ENCODE data around the gene CFHR1. TPM values are rescaled to one million over a fixed set of nuclear protein-coding genes. Genes with fewer than 3 reads are reported as not detected.

CFHR1 gene
- total RNA-seq, 1 experiment from 2014 or later = 0.34 TPM

DNA sequence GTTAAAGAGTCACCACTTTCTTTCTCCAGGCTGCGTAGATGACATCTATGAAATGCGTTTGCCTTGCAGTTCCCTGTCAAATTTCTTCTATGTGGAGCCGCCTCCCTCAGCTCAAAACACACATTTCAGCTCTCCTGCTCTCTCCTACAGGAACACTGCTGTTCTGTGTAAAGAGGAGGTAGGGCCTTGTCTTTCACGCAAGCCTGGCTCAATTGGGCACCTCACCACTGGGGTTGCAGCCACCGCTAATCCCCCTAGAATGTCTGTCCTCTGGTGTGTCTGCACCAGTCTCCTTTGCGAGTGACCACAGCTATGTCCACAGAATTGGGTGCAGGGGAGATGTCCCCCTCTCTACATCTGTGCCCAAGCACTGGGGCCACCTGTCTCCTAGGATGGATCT, 36.5 kb downstream of the CFHR1 start:
- intact Hi-C loops (cut with micrococcal nuclease) = no loop called here
- ChIA-PET RAD21 (ENCODE audit: low non-redundant PET in 1 of 2, low total read pairs in 2 of 2, uncharacterized antibody in 2 of 2, unreplicated experiment in 2 of 2) (no interaction called here), POLR2A (no interaction called here), CTCF (no interaction called here)
- BruUV-seq (replicated peaks) = no TSS peak
- H3K36me3 ChIP-seq (ENCODE audit: control insufficient read depth in 1 of 2, insufficient read depth in 2 of 2, low read length in 2 of 2) = no peaks in the 10 kb centered on the region
- no peaks in the 10 kb centered on the region for H3K9me3 ChIP-seq (ENCODE audit: control insufficient read depth in 1 of 2, insufficient read depth in 1 of 2, low read depth in 1 of 2, low read length in 2 of 2)
- H3K4me1 ChIP-seq (ENCODE audit: control insufficient read depth in 1 of 2, insufficient read depth in 2 of 2, low read length in 2 of 2) = no peaks in the 10 kb centered on the region
- H4K20me1 ChIP-seq (ENCODE audit: insufficient read depth) = no peaks in the 10 kb centered on the region
- ATAC-seq (no peak), DNase-seq (ENCODE audit: low read depth, low spot score) (no peak)
- H3K9me2 ChIP-seq (ENCODE audit: insufficient read depth) = no peaks in the 10 kb centered on the region; the same call in 1 of the 2 replicates
- no peaks in the 10 kb centered on the region for H3K79me2 ChIP-seq (ENCODE audit: insufficient read depth, low read length)
- H3K9ac ChIP-seq (ENCODE audit: low read length) = no peak overlapping the region
- H3K4me3 ChIP-seq (replicated peaks in 1 of 2; ENCODE audit: low read depth in 1 of 2, low read length in 2 of 2) = no peak overlapping the region
- no peak overlapping the region for H3K27ac ChIP-seq (ENCODE audit: low read depth, low read length)
- H2AFZ ChIP-seq (ENCODE audit: low read depth, low read length, poor library complexity, severe bottlenecking) = no peak overlapping the region
- H3K27me3 ChIP-seq (ENCODE audit: insufficient read depth, low read length) = no peaks in the 10 kb centered on the region
- H3K4me2 ChIP-seq (ENCODE audit: low read length) = no peak overlapping the region
- TF ChIP-seq, protein P1, sequence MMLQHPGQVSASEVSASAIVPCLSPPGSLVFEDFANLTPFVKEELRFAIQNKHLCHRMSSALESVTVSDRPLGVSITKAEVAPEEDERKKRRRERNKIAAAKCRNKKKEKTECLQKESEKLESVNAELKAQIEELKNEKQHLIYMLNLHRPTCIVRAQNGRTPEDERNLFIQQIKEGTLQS (IDR thresholded peaks at IDR 0.05) = no peak

DNA sequence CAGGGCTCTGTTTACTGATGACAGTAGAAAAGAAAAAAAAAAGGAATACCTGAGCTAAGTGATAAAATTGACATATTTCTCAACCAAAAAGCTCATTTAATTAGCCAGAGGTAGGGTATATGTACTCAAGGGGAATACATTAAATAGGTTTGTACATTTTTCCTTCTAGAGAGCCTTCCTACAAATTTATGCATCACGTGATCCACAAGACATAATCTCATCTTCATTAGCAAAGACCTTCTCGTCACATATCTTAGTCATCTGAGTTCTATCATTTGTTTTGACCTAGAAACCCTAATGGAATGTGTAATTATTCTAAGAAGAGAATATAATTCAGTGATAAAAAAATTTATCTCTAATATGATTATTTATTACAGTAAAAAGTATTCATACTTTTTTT, 37.7 kb downstream of the CFHR1 start:
- DNase-seq (ENCODE audit: low read depth, low spot score) (no peak), ATAC-seq (no peak)
- POLR2A ChIA-PET = no interaction called here
- Histone ChIP-seq H3K9me3 (ENCODE audit: control insufficient read depth in 1 of 2, insufficient read depth in 1 of 2, low read depth in 1 of 2, low read length in 2 of 2) (no peaks in the 10 kb centered on the region), H3K36me3 (ENCODE audit: control insufficient read depth in 1 of 2, insufficient read depth in 2 of 2, low read length in 2 of 2) (no peaks in the 10 kb centered on the region), H3K4me2 (ENCODE audit: low read length) (no peak overlapping the region), H2AFZ (ENCODE audit: low read depth, low read length, poor library complexity, severe bottlenecking) (no peak overlapping the region), H3K27me3 (ENCODE audit: insufficient read depth, low read length) (no peaks in the 10 kb centered on the region), H3K4me3 (replicated peaks in 1 of 2; ENCODE audit: low read depth in 1 of 2, low read length in 2 of 2) (no peak overlapping the region), H3K4me1 (ENCODE audit: control insufficient read depth in 1 of 2, insufficient read depth in 2 of 2, low read length in 2 of 2) (no peaks in the 10 kb centered on the region), H3K79me2 (ENCODE audit: insufficient read depth, low read length) (no peaks in the 10 kb centered on the region), H4K20me1 (ENCODE audit: insufficient read depth) (no peaks in the 10 kb centered on the region), H3K9me2 (ENCODE audit: insufficient read depth) (no peaks in the 10 kb centered on the region; the same call in 1 of the 2 replicates), H3K27ac (ENCODE audit: low read depth, low read length) (no peak overlapping the region), H3K9ac (ENCODE audit: low read length) (no peak overlapping the region)
- TF ChIP-seq FOSL1 (IDR thresholded peaks at IDR 0.05; ENCODE audit: low read depth) = no peak
- no peak for TF ChIP-seq SP1 (IDR thresholded peaks at IDR 0.05; ENCODE audit: low read depth)
- TF ChIP-seq, protein P2, sequence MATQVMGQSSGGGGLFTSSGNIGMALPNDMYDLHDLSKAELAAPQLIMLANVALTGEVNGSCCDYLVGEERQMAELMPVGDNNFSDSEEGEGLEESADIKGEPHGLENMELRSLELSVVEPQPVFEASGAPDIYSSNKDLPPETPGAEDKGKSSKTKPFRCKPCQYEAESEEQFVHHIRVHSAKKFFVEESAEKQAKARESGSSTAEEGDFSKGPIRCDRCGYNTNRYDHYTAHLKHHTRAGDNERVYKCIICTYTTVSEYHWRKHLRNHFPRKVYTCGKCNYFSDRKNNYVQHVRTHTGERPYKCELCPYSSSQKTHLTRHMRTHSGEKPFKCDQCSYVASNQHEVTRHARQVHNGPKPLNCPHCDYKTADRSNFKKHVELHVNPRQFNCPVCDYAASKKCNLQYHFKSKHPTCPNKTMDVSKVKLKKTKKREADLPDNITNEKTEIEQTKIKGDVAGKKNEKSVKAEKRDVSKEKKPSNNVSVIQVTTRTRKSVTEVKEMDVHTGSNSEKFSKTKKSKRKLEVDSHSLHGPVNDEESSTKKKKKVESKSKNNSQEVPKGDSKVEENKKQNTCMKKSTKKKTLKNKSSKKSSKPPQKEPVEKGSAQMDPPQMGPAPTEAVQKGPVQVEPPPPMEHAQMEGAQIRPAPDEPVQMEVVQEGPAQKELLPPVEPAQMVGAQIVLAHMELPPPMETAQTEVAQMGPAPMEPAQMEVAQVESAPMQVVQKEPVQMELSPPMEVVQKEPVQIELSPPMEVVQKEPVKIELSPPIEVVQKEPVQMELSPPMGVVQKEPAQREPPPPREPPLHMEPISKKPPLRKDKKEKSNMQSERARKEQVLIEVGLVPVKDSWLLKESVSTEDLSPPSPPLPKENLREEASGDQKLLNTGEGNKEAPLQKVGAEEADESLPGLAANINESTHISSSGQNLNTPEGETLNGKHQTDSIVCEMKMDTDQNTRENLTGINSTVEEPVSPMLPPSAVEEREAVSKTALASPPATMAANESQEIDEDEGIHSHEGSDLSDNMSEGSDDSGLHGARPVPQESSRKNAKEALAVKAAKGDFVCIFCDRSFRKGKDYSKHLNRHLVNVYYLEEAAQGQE (IDR thresholded peaks at IDR 0.05; ENCODE audit: low read depth) = no peak
- TF ChIP-seq ZNF274 (IDR thresholded peaks at IDR 0.05; ENCODE audit: low read depth, low read length) = no peak
- no peak for TF ChIP-seq EZH2phosphoT487 (IDR thresholded peaks at IDR 0.05; ENCODE audit: borderline replicate concordance)
- TF ChIP-seq, protein P3, sequence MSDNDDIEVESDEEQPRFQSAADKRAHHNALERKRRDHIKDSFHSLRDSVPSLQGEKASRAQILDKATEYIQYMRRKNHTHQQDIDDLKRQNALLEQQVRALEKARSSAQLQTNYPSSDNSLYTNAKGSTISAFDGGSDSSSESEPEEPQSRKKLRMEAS (IDR thresholded peaks at IDR 0.05) = no peak
- TF ChIP-seq RAD21 (IDR thresholded peaks at IDR 0.05; ENCODE audit: low read depth) = no peak
- no peak for TF ChIP-seq CBX3 (IDR thresholded peaks at IDR 0.05; ENCODE audit: low read depth)
- intact Hi-C loops (cut with micrococcal nuclease) = no loop called here
- no TSS peak for BruUV-seq (replicated peaks)
- RAD21 ChIA-PET (ENCODE audit: low non-redundant PET in 1 of 2, low total read pairs in 2 of 2, uncharacterized antibody in 2 of 2, unreplicated experiment in 2 of 2) = no interaction called here
- CTCF ChIA-PET = no interaction called here

All from HCT116 (cell line).